Measurements from ENCODE around the gene CBR3. TPM values are rescaled to one million over a fixed set of nuclear protein-coding genes. Genes with fewer than 3 reads are reported as not detected.

The CBR3 gene
- total RNA-seq, 1 experiment from 2014 or later: 12.9 TPM

DNA sequence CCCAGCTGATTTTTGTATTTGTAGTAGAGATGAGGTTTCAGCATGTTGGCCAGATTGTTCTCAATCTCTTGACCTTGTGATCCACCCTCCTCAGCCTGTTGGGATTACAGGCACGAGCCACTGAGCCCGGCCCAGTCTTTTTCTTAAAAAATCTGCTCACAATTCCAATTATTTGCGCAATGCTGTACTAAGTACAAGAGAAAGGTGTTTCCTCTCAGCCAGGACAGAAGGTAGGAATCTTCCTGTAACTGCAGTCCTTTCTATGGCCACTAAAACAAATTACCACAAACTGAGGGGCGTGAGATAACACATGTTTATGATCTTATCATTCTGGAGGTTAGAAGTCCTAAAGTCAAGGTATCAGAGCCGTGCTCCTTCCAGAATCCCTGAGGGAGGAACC is 6.9 kb upstream of the CBR3 start:
- TF ChIP-seq ZNF671 (CRISPR knock-in tag; IDR thresholded peaks at IDR 0.05): no peak
- TF ChIP-seq NFATC4 (CRISPR knock-in tag; IDR thresholded peaks at IDR 0.05): no peak
- no peak for TF ChIP-seq ZNF219 (CRISPR knock-in tag; IDR thresholded peaks at IDR 0.05; ENCODE audit: borderline replicate concordance)
- TF ChIP-seq, protein P1, sequence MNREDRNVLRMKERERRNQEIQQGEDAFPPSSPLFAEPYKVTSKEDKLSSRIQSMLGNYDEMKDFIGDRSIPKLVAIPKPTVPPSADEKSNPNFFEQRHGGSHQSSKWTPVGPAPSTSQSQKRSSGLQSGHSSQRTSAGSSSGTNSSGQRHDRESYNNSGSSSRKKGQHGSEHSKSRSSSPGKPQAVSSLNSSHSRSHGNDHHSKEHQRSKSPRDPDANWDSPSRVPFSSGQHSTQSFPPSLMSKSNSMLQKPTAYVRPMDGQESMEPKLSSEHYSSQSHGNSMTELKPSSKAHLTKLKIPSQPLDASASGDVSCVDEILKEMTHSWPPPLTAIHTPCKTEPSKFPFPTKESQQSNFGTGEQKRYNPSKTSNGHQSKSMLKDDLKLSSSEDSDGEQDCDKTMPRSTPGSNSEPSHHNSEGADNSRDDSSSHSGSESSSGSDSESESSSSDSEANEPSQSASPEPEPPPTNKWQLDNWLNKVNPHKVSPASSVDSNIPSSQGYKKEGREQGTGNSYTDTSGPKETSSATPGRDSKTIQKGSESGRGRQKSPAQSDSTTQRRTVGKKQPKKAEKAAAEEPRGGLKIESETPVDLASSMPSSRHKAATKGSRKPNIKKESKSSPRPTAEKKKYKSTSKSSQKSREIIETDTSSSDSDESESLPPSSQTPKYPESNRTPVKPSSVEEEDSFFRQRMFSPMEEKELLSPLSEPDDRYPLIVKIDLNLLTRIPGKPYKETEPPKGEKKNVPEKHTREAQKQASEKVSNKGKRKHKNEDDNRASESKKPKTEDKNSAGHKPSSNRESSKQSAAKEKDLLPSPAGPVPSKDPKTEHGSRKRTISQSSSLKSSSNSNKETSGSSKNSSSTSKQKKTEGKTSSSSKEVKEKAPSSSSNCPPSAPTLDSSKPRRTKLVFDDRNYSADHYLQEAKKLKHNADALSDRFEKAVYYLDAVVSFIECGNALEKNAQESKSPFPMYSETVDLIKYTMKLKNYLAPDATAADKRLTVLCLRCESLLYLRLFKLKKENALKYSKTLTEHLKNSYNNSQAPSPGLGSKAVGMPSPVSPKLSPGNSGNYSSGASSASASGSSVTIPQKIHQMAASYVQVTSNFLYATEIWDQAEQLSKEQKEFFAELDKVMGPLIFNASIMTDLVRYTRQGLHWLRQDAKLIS (CRISPR knock-in tag; IDR thresholded peaks at IDR 0.05; ENCODE audit: borderline replicate concordance): no peak
- no peak for TF ChIP-seq FOXP4 (CRISPR knock-in tag; IDR thresholded peaks at IDR 0.05)
- no peak for TF ChIP-seq IRF2 (CRISPR knock-in tag; IDR thresholded peaks at IDR 0.05; ENCODE audit: borderline replicate concordance, low read depth)
- no peak for TF ChIP-seq ZNF232 (CRISPR knock-in tag; IDR thresholded peaks at IDR 0.05)
- TF ChIP-seq, protein P2, sequence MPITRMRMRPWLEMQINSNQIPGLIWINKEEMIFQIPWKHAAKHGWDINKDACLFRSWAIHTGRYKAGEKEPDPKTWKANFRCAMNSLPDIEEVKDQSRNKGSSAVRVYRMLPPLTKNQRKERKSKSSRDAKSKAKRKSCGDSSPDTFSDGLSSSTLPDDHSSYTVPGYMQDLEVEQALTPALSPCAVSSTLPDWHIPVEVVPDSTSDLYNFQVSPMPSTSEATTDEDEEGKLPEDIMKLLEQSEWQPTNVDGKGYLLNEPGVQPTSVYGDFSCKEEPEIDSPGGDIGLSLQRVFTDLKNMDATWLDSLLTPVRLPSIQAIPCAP (CRISPR knock-in tag; IDR thresholded peaks at IDR 0.05): no peak
- no peak for TF ChIP-seq HMGA2 (CRISPR knock-in tag; IDR thresholded peaks at IDR 0.05)
- TF ChIP-seq ZNF416 (CRISPR knock-in tag; IDR thresholded peaks at IDR 0.05): no peak
- TF ChIP-seq ZNF263 (CRISPR knock-in tag; IDR thresholded peaks at IDR 0.05; ENCODE audit: low read depth): no peak
- no peak for TF ChIP-seq ZNF317 (CRISPR knock-in tag; IDR thresholded peaks at IDR 0.05; ENCODE audit: borderline replicate concordance, low read depth)
- no peak for TF ChIP-seq ZNF423 (CRISPR knock-in tag; IDR thresholded peaks at IDR 0.05)
- TF ChIP-seq ZNF138 (CRISPR knock-in tag; conservative IDR thresholded peaks at IDR 0.05): no peak
- TF ChIP-seq, protein P3, sequence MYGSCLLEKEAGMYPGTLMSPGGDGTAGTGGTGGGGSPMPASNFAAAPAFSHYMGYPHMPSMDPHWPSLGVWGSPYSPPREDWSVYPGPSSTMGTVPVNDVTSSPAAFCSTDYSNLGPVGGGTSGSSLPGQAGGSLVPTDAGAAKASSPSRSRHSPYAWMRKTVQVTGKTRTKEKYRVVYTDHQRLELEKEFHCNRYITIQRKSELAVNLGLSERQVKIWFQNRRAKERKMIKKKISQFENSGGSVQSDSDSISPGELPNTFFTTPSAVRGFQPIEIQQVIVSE (CRISPR knock-in tag; IDR thresholded peaks at IDR 0.05; ENCODE audit: borderline replicate concordance): no peak
- POLR2A ChIA-PET: interaction anchor here (0.6 kb wide), 1 partner anchor 314 kb away, joined by 3 read pairs; no protein-coding TSS in a partner anchor
- H3K27ac Mint-ChIP-seq: no peak overlapping the region
- peaks cover 24% of the 10 kb centered on the region for H3K4me1 Mint-ChIP-seq
- H3K9me3 Mint-ChIP-seq: no peaks in the 10 kb centered on the region
- ATAC-seq (no peak), DNase-seq (ENCODE audit: low spot score) (no peak)
- peaks cover 16% of the 10 kb centered on the region for H3K27me3 Mint-ChIP-seq (ENCODE audit: low read depth)
- H3K4me3 Mint-ChIP-seq: no peak overlapping the region
- H3K36me3 Mint-ChIP-seq: no peaks in the 10 kb centered on the region
- CTCF ChIA-PET: no interaction called here

DNA sequence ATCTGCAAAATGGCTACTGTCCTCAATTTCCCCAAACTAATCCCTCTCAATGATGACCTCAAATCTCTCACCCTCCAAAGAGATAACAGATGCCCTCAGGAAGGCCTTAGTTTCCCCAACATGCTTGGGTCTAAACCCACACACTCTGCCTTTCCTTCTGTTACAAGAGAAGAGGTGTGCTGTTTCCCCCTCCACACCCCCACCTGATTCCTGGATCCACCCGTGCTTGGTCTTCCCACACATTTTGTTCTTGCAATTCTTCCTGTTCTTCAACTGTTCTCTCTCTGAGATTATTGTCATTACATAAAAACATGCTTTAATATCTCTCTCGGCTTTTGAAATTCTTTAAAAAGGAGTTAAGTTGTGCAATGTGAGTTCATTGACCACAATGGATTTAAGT is 5.7 kb upstream of the CBR3 start:
- DNase-seq (ENCODE audit: low spot score) (no peak), ATAC-seq (no peak)
- Mint-ChIP-seq H3K9me3 (no peaks in the 10 kb centered on the region), H3K4me1 (peaks cover 28% of the 10 kb centered on the region), H3K36me3 (no peaks in the 10 kb centered on the region), H3K27me3 (ENCODE audit: low read depth) (peaks cover 23% of the 10 kb centered on the region), H3K27ac (no peak overlapping the region), H3K4me3 (peak overlapping the region; percentile 42)
- ChIA-PET POLR2A (no interaction called here), CTCF (interaction anchor here (0.7 kb wide), 1 partner anchor 1422 kb away, joined by 3 read pairs; no protein-coding TSS in a partner anchor)
- TF ChIP-seq, protein P4, sequence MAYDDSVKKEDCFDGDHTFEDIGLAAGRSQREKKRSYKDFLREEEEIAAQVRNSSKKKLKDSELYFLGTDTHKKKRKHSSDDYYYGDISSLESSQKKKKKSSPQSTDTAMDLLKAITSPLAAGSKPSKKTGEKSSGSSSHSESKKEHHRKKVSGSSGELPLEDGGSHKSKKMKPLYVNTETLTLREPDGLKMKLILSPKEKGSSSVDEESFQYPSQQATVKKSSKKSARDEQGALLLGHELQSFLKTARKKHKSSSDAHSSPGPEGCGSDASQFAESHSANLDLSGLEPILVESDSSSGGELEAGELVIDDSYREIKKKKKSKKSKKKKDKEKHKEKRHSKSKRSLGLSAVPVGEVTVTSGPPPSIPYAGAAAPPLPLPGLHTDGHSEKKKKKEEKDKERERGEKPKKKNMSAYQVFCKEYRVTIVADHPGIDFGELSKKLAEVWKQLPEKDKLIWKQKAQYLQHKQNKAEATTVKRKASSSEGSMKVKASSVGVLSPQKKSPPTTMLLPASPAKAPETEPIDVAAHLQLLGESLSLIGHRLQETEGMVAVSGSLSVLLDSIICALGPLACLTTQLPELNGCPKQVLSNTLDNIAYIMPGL (CRISPR knock-in tag; IDR thresholded peaks at IDR 0.05): no peak
- TF ChIP-seq RELA (CRISPR knock-in tag; IDR thresholded peaks at IDR 0.05; ENCODE audit: borderline replicate concordance) (no peak), KAT7 (CRISPR knock-in tag; IDR thresholded peaks at IDR 0.05; ENCODE audit: borderline replicate concordance) (no peak), ETV6 (CRISPR knock-in tag; IDR thresholded peaks at IDR 0.05) (no peak), PRRX2 (CRISPR knock-in tag; IDR thresholded peaks at IDR 0.05) (no peak), TP53 (CRISPR knock-in tag; IDR thresholded peaks at IDR 0.05) (no peak), MYBL2 (CRISPR knock-in tag; IDR thresholded peaks at IDR 0.05) (no peak), EMX1 (CRISPR knock-in tag; IDR thresholded peaks at IDR 0.05) (no peak)
- TF ChIP-seq, protein P5, sequence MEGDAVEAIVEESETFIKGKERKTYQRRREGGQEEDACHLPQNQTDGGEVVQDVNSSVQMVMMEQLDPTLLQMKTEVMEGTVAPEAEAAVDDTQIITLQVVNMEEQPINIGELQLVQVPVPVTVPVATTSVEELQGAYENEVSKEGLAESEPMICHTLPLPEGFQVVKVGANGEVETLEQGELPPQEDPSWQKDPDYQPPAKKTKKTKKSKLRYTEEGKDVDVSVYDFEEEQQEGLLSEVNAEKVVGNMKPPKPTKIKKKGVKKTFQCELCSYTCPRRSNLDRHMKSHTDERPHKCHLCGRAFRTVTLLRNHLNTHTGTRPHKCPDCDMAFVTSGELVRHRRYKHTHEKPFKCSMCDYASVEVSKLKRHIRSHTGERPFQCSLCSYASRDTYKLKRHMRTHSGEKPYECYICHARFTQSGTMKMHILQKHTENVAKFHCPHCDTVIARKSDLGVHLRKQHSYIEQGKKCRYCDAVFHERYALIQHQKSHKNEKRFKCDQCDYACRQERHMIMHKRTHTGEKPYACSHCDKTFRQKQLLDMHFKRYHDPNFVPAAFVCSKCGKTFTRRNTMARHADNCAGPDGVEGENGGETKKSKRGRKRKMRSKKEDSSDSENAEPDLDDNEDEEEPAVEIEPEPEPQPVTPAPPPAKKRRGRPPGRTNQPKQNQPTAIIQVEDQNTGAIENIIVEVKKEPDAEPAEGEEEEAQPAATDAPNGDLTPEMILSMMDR (IDR thresholded peaks at IDR 0.05): no peak
- TF ChIP-seq, protein P6, sequence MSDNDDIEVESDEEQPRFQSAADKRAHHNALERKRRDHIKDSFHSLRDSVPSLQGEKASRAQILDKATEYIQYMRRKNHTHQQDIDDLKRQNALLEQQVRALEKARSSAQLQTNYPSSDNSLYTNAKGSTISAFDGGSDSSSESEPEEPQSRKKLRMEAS (CRISPR knock-in tag; IDR thresholded peaks at IDR 0.05): no peak

Data from WTC11 (cell line).